GM13977 (cell line): ENCODE results near the gene GMCL1.

ENCODE experiments used
- DNase-seq: peaks from one replicate; pipeline ENCODE4 v3.0.0; 2012; ENCODE audit warnings: low spot score
- CTCF ChIP-seq: IDR thresholded peaks from 2 replicates; pipeline ENCODE4 v1.5.1; 2012; ENCODE audit warnings: mild to moderate bottlenecking, control low read depth; ENCODE audit not compliant: insufficient read depth; ENCODE audit errors: extremely low read depth, missing control alignments
- in situ Hi-C: fragments of 300-500 bp; cut with MboI; formaldehyde crosslinking; loops from one replicate; pipeline ENCODE4 v1.12.0; 2022; ENCODE audit warnings: low sequenced_read_pairs, low pct_unique_long_range_greater_than_20kb, mixed read lengths, inconsistent platforms; ENCODE audit not compliant: unreplicated experiment

The GMCL1 gene

DNA sequence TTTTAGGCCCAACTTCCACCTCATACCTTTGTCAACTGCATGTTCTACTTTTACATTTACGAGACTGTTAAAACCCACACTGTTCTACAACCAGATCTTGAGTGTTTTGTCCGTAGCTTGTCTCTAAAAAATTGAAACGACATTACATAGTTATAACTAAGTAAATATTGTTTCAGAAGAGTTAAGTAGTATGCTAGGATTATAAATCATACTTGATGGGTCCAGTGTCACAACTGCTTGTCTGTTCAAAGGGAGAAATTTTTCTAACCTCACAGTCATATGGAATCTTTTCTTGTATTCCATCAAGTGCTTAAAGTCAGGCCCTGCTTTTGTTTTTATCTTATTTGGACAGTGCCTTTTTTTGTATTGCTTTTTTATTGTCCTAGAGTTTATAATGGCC, 4.3 kb downstream of the GMCL1 start:
- in situ Hi-C loops: no loop called here
- no peak for TF ChIP-seq CTCF
- DNase-seq: no peak

GRCh38 chr2:69835666-69836065, 6.2 kb downstream of the GMCL1 start:
- no peak for DNase-seq
- in situ Hi-C loops: no loop called here
- no peak for TF ChIP-seq CTCF

GRCh38 chr2:69836316-69836715, 6.9 kb downstream of the GMCL1 start:
- no peak for DNase-seq
- in situ Hi-C loops: no loop called here
- no peak for TF ChIP-seq CTCF

GRCh38 chr2:69837533-69837932, 8.1 kb downstream of the GMCL1 start:
- DNase-seq: peak; percentile 31
- in situ Hi-C loops: no loop called here
- no peak for TF ChIP-seq CTCF

DNA sequence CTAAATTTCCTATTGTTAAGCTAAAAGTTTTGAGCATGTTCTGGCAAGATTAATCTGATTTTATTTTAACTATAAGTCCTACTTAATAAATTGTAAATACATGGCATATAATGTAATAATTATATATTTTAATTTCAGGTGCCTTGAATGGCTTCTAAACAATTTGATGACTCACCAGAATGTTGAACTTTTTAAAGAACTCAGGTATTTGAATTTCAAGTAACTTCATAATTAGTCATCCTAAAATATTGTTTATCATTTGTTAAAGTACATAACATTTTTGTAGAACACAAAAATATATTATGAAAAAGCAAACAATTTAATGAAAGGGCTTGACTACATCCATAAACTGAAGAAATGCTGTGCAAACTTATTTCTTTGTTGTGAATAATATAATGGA, 14.5 kb downstream of the GMCL1 start:
- TF ChIP-seq CTCF: no peak
- in situ Hi-C loops: no loop called here

GRCh38 chr2:69844560-69844959, 15.1 kb downstream of the GMCL1 start:
- DNase-seq: no peak
- no peak for TF ChIP-seq CTCF
- in situ Hi-C loops: no loop called here

More for the DNA sequence above, 14.5 kb downstream of the GMCL1 start:
- no peak for DNase-seq

GRCh38 chr2:69846182-69847067, 17.0 kb downstream of the GMCL1 start:
- TF ChIP-seq CTCF: no peak
- in situ Hi-C loops: no loop called here
- no peak for DNase-seq
